ENCODE measurements around the gene CCDC197. TPM values are rescaled to one million over a fixed set of nuclear protein-coding genes. Genes with fewer than 3 reads are reported as not detected.

Gene CCDC197
- total RNA-seq, 2 experiments from 2014 or later = not detected

GRCh38 chr14:93982230-93983007, 14.7 kb upstream of the CCDC197 start:
- POLR2A ChIA-PET = interaction anchor here (0.7 to 3.3 kb wide), 3 partner anchors 11 to 43 kb away, joined by 3 to 11 read pairs (median 4); partner anchors contain the start of gene CCDC197
- H3K36me3 ChIP-seq (ENCODE audit: insufficient read depth, low read length) = no peaks in the 10 kb centered on the region
- H3K9me3 Mint-ChIP-seq = peaks cover 3% of the 10 kb centered on the region
- peaks cover 9 to 13% of the 10 kb centered on the region in 2 experiments for H3K9me3 ChIP-seq (ENCODE audit: control insufficient read depth in 1 of 2, insufficient read depth in 1 of 2, low read length in 2 of 2)
- no peak overlapping the region for H3K27ac ChIP-seq (ENCODE audit: low read depth in 1 of 2, low read length in 2 of 2)
- DNase-seq = no peak
- peaks cover 38% of the 10 kb centered on the region for H3K4me1 Mint-ChIP-seq (ENCODE audit: low read depth)
- no peak for ATAC-seq (ENCODE audit: poor library complexity)
- H3K36me3 Mint-ChIP-seq (ENCODE audit: low read depth) = peaks cover 5% of the 10 kb centered on the region
- CTCF ChIA-PET = interaction anchor here (0.9 to 1.0 kb wide), 2 partner anchors 11 to 43 kb away, joined by 3 read pairs; no protein-coding TSS in a partner anchor
- no peaks in the 10 kb centered on the region for H3K27me3 ChIP-seq (ENCODE audit: control insufficient read depth in 1 of 2, insufficient read depth in 2 of 2, low read length in 2 of 2)
- no peak overlapping the region for H3K27ac Mint-ChIP-seq
- H3K4me3 Mint-ChIP-seq = no peak overlapping the region
- no peak overlapping the region for H3K4me3 ChIP-seq (ENCODE audit: low read length)
- TF ChIP-seq CTCF (IDR thresholded peaks at IDR 0.05) = no peak
- H3K27me3 Mint-ChIP-seq = no peaks in the 10 kb centered on the region
- intact Hi-C loops (cut with DNase I, micrococcal nuclease) = no loop called here
- peaks cover 45% of the 10 kb centered on the region for H3K4me1 ChIP-seq (ENCODE audit: insufficient read depth, low read length)

- DNase-seq (no peak), ATAC-seq (ENCODE audit: poor library complexity) (no peak)
- intact Hi-C loops (cut with DNase I, micrococcal nuclease) = no loop called here
- no peak overlapping the region for H3K27ac ChIP-seq (ENCODE audit: low read depth in 1 of 2, low read length in 2 of 2)
- no peak for TF ChIP-seq CTCF (IDR thresholded peaks at IDR 0.05)
- no peaks in the 10 kb centered on the region for H3K27me3 ChIP-seq (ENCODE audit: control insufficient read depth in 1 of 2, insufficient read depth in 2 of 2, low read length in 2 of 2)
- H3K9me3 ChIP-seq (ENCODE audit: control insufficient read depth in 1 of 2, insufficient read depth in 1 of 2, low read length in 2 of 2) = peaks cover 0 to 4% of the 10 kb centered on the region in 2 experiments
- POLR2A ChIA-PET = interaction anchor here (1.3 to 3.3 kb wide), 2 partner anchors 13 to 44 kb away, joined by 4 to 11 read pairs; no protein-coding TSS in a partner anchor
- no peaks in the 10 kb centered on the region for H3K27me3 Mint-ChIP-seq
- H3K9me3 Mint-ChIP-seq = no peaks in the 10 kb centered on the region
- H3K36me3 ChIP-seq (ENCODE audit: insufficient read depth, low read length) = no peaks in the 10 kb centered on the region
- H3K4me1 Mint-ChIP-seq (ENCODE audit: low read depth) = peaks cover 22% of the 10 kb centered on the region
- H3K27ac Mint-ChIP-seq = no peak overlapping the region
- H3K36me3 Mint-ChIP-seq (ENCODE audit: low read depth) = no peaks in the 10 kb centered on the region
- H3K4me1 ChIP-seq (ENCODE audit: insufficient read depth, low read length) = peaks cover 29% of the 10 kb centered on the region
- CTCF ChIA-PET = no interaction called here
- H3K4me3 ChIP-seq (ENCODE audit: low read length) = no peak overlapping the region
- no peak overlapping the region for H3K4me3 Mint-ChIP-seq
Observed at GRCh38 chr14:93984070-93984469, 13.0 kb upstream of the CCDC197 start.

GRCh38 chr14:93984987-93985410, 12.1 kb upstream of the CCDC197 start:
- Histone ChIP-seq H3K36me3 (ENCODE audit: insufficient read depth, low read length) (no peaks in the 10 kb centered on the region), H3K4me3 (ENCODE audit: low read length) (no peak overlapping the region), H3K4me1 (ENCODE audit: insufficient read depth, low read length) (peaks cover 19% of the 10 kb centered on the region), H3K27me3 (ENCODE audit: control insufficient read depth in 1 of 2, insufficient read depth in 2 of 2, low read length in 2 of 2) (no peaks in the 10 kb centered on the region), H3K9me3 (ENCODE audit: control insufficient read depth in 1 of 2, insufficient read depth in 1 of 2, low read length in 2 of 2) (peaks cover 0 to 4% of the 10 kb centered on the region in 2 experiments), H3K27ac (ENCODE audit: low read depth in 1 of 2, low read length in 2 of 2) (no peak overlapping the region)
- Mint-ChIP-seq H3K4me1 (ENCODE audit: low read depth) (peaks cover 16% of the 10 kb centered on the region), H3K4me3 (no peak overlapping the region), H3K36me3 (ENCODE audit: low read depth) (no peaks in the 10 kb centered on the region), H3K27me3 (no peaks in the 10 kb centered on the region), H3K9me3 (no peaks in the 10 kb centered on the region), H3K27ac (no peak overlapping the region)
- intact Hi-C loops (cut with DNase I, micrococcal nuclease) = no loop called here
- DNase-seq = no peak
- POLR2A ChIA-PET = no interaction called here
- no peak for TF ChIP-seq CTCF (IDR thresholded peaks at IDR 0.05)
- no peak for ATAC-seq (ENCODE audit: poor library complexity)
- CTCF ChIA-PET = no interaction called here

Measured in CD4-positive, alpha-beta T cell (primary cell).